ENCODE results near the gene ELL.

ELL gene

DNA sequence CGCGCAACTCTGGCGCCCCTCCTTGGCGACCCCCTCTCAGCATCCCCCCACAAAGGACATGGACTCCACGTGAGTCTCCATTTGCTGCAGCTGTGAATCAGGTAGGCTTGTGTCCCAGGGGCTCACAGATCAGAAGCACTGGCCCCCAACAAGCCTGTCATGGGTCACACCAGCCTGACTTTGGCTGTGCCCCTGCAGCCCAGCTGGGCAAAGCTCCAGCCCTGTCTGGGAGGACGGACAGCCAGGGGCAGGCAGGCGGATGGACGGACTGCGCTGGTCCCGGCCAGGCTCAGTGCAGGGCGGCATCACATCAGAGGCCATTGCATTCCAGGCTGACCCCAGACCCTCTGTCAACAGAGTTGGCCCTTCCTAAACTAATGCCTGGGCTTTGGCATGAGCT is 55.5 kb downstream of the ELL start:
- DNase-seq, result no peak

DNA sequence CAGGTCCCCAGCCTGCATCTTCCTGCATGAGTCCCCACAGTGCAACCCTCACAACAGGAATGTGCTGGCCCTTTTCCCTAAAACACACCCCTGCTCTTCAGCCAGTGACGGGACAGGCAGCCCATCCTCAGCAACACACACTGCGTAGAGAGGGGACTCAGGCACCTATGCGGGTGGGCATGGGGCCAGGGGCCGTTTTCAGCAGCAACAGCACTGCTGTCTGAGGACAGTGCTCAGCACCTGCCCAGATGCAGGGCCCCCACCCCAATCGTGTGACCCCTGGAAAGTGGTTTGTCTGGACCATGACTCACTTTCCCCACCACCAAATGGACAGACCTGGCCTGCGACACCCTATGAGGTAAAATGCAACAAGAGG is 55.9 kb downstream of the ELL start:
- no peak for DNase-seq

DNA sequence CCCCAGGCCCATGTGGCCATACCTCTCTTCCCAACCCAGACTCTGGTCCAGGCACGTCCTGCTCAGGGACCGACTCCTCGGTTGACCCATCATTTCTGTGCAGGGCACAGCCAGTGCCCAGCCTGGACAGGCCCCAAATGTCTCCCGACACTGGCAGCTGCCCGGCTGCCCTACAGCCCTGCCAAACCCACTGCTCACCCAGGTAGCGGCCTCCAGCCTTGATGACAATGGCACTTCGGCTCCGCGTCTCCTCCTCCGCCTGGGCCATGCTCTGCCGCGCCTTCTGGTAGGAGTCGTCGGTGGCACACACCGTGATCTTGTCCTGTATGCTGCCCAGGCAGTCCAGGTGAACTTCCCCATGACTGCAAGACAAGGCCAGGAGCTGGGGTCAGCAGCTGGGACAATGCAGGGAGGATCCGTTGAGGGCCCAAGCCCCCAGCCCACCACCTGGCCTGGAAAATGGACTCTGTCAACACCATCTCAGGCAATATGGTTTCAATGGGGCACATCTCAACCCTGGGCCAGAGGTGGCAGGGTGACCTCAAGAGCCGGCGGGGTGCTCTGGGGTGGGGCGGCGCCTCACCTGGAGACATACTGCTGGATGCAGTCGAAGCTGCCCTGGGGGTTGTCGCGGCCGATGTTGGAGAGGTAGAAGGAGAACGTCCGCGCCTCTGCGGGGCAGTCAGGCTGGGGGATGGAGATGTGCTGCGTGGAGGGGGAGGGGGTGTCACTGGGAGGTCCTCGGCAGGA is 56.5 kb downstream of the ELL start:
- no peak for DNase-seq

DNA sequence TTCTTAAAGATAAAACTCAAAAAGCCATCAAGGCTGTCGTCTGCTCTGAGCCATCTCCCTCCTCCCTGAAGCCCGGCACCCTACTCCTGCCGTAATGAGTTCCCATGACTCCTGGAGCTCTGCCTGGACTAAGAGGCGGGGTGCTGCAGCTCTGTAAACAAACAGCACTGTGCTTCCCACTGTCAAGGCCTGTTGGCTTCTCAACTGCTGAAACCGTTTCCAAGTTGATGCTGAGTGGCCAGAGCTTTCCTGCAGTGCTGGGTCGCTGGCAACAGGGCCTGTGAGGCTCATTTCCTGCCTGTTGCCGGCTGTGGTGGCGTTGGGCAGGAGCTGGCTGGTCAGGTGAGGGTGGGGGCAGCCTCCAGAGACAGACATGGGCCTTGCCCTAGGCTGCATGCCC is 57.2 kb downstream of the ELL start:
- peak; percentile 72 for DNase-seq

DNA sequence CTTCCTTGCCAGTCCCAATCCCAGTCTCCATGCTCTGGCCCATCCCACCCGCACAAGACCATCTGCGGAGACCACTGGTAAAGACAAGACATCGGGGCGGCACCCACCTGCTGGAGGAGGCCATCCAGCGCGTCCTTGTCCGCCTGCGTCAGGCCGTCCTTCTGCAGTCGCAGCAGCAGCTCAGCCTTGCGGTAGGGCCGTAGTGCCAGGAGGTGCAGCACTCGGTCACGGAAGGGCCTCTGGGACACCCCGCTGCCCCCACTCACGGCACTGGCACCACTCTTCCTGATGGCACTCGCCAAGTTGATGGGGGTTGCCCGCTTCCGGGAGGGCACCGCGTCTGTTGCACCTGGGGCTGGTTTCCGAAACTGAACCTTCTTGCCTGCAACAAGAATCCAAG is 60.4 kb downstream of the ELL start:
- DNase-seq, result no peak

DNA sequence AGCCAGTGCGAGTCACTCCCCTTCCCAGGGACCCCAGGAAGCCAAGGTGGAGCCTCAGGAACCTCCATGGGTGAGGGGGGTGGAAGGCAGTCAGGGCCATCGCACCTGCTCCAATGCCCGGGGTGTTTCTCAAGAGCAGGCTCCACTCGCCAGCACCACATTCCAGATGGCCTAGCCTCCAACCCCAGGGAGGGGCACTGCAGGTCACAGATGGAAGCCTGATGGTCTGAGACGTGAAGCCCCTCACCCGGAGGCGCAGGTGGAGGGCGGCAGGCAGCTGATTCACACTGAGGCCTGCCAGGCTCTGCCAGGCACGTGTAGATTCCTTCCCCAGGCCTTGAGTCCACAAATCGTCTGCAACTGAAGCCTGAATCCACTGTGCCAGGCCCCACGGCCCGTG is 61.0 kb downstream of the ELL start:
- DNase-seq, result no peak

DNA sequence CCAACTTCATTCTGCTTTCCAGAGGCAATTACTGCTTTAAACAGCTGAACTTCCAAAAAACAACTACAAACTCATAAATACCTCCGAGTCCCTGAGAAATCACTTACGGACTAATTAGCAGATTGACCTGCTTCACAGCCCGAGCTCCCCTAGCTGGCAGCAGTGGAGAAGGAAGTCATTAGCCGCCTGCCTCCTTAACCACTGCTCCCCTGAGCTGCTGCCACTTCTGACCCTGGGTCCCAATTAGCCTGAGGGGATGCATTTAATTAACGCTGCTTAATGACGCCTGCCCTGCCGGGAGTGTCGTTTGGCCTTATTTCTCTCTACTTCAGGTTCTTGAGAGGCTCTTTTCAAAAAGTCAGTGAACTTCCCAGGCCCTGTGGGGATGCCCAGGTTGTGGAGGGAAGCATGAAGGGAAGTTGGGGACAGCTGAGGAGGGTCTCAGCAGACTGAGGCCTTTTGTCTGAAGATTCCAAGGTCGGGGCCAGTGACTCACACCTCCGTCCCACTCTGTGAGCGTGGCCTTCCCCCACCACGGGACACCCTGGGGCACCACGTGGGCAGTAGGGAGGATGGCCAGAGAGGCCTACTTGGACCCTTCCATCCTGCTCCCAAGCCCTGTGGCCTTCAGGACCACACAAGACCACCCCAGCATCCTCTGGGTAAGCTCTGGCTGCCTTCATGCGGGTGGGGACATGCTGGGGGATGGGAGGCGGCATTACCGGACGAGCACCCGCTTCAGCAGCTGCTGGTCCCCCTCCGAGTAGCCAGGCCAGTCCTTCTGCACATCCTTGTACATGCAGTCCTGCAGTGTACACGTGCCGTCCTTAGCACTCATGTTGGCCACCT is 64.2 kb downstream of the ELL start:
- DNase-seq, result no peak

DNA sequence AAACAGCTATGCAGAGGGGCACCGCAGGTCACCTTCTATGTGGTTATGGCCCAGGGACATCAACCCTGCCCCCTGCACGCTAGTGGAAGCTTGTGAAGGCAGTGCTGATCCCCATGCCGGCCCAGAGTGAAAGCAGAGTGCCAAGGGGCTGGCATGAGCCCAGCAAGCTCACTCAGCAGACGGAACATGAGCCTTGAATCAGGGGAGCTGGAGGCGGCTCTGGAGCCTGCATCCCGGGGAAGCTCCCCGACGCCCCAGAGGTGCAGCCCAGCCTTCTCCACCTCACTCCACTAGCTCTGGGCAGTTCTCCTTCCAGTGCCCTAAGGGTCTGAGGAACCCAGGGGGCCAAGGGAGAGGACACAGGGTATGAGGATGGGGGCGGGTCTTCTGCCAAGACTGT is 64.9 kb downstream of the ELL start:
- peak; percentile 40 for DNase-seq

DNA sequence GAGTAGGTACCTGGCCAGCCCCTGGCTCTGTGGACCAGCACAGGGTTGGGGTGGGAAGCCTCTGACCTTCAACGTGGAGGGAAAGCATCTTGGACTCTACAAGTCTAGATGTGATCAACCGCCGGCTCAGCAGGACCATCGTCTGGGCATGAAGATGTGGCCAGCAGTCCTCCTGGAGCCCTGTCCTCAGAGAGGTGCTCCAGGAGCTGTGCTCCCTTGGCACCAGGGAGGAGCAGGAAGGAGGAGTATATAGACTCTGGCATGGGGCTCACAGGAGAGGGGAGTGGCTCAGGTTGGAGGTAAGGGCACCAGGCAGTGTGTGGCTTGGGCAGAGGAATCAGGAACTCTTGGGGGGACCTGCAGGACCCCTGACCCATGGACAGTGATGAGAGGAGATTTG is 65.6 kb downstream of the ELL start:
- no peak for DNase-seq

DNA sequence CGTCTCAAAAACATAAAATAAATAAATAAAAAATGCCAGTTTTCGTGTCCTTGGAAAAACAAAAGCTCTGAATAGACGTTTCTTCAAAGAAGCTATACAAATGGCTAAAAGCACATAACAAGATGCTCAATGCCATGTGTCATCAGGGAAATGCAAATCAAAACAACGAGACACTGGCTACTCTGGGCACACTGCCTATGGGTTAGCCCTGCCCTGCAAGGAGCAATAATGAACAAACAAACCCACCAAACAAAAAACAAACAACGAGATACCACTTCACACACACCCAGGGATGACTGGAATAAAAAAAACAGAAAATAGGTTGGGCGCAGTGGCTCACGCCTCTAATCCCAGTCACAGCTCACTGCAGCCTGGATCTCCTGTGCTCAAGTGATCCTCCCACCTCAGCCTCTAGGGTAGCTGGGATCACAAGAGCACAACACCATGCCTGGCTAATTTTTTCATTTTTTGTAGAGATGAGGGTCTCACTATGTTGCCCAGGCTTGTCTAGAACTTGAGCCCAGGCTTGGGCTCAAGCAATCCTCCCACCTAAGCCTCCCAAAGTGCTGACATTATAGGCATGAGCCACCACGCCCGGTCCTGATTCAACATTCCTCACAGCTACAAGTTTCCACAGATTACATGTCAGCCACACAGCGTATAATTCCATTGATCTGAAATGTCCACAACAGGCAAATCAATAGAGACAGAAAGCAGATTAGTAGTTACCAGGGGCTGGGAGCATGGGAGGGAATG is 68.4 kb downstream of the ELL start:
- DNase-seq, result no peak

DNA sequence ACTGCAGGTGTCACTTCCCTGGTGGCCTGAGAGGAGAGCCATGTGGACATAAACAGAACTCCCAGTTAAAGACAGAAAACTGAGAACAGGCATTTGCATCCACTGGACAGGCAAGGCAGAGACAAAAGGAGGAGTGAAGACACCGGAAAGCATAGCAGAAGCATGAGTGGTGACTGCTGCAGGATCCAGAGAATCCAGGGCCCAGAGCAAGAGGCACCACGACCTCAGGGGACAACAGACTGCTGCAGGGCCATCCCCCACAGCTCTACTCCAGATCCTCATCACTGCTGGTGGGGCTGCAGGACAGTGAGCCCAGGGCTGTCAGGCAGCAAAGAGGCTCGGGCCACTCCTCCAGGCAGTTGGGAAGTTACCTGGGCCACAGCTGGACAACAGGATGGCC is 69.5 kb downstream of the ELL start:
- no peak for DNase-seq

DNA sequence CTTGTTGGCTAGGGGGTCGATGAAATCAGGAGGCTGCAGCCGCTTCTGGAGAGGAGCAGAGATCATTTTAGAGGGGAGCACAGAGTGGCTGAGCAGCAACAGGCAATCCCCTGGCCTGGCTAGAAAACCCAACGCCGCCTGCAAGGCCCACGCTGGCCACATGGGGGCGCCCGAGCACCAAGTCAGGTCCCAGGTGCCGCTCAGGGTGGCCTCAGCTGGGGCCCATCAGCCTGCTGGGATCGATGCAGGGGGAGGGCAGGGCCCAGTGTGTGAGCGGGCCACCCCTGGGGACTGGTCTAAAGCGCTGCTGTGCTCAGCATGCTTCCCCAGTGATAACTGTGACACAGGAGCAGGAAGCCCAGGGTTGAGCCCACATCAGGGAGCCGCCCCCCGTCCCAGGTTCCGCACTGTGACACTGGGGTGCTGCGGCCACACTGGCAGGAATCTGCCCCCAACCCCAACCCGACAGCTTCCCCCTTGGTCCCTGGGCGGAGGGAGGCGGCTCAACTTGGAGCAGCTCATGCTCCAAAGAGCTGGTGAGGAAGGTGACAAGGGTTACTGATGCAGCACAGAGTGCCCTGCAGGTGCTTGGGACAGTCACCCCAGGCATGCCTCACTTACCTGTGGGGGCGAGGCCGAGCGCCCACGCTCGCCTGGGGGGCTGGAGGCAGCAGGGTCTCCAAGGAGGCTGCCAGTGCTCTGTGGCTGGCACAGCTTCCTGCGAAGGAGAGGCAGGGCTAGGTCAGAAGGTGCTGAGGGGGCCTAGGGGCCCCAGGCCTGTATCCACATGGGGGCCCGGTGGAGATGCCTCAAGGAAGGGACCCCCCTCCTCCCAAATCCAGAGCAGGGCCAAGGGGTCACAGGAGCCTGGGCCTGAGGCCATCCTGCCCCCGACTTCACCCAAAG is 70.7 kb downstream of the ELL start:
- peak; percentile 4 for DNase-seq

DNA sequence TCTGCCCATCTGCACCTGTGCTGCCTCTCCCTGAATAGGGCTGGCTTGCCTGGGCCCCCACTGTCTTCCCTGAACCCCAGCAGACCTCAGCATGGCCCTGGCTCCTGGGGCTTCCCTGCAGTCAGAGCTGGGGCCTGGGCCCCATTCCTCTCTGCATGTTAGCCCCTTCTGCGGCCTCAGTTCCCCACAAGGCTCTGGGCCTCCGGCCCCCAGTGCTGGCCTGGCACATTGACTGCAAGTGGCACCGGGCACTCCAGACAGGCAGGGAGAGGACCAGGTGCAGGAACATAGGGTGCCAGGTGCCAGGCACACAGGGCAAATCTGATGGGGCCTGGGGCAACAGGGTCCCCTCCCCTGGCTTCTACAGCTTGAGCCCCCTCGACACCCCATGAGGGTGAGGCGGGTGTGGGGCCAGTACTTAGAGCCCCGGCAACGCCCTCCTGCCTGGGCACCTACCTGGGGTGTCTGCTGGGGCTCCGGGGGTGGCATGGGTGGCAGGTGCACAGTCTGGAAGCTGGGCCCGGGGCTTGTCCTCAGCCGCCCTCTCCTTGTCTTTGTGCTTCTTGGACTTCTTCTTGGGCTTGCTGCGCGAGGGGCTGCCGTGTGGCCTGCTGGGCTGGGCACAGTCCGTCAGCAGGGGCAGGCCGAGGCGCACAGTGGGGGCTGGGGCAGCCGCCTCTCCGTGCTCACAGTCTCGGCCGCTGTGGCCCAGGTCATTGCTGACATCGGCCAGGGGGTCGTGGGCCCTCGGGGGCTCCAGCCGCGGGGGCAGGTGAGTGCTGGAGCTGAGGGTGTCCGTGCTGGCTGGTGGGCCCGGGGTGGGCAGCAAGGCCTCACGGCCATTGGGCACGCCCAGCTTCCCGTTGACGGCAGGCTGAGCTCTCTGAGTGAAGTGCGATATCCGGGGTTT is 71.6 kb downstream of the ELL start:
- DNase-seq, result no peak

DNA sequence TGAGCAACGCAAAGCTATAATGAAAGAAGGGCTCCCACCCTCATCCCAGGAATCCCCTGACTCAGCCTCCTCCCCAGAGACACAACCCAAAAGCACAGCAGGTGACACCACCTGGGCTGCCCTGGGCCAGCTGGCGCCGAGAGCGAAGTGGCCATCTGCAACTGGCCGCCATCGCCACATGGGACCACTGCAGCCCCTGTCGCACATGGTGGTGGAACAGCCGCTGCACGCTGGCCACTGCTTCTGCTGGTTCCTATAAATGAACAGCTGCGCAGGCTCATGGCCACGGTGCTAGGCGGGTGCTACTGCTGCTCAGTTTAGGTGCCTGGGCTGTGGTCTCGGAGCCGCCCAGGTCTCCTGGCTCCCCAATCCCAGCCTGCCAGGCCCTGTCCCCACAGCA is 72.3 kb downstream of the ELL start:
- no peak for DNase-seq

DNA sequence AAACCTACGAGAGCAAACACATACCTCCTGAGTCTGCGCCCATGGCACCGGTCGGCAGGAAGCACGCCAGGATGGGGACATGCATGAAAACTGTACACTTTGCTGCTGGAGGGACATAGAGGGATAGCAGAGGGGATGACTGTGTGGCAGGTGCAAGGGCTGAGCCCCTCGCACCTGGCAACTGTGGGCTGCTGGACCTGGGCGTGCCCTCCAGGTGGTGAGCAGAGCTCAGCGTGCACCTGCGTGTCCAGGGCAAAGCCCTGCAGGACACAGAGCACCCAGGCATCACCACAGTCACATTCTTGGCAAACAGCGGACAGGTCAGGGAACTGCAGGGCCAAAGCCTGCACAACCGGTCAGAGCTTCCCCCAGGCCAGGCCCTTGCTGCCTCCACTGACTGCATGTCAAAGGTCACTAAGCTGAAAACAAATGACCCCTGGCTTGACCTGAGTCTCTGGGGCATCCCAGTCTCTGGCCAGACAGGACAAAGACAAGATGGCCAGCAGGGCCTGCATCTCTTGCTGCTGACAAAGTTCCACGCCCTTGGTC is 75.0 kb downstream of the ELL start:
- no peak for DNase-seq

DNA sequence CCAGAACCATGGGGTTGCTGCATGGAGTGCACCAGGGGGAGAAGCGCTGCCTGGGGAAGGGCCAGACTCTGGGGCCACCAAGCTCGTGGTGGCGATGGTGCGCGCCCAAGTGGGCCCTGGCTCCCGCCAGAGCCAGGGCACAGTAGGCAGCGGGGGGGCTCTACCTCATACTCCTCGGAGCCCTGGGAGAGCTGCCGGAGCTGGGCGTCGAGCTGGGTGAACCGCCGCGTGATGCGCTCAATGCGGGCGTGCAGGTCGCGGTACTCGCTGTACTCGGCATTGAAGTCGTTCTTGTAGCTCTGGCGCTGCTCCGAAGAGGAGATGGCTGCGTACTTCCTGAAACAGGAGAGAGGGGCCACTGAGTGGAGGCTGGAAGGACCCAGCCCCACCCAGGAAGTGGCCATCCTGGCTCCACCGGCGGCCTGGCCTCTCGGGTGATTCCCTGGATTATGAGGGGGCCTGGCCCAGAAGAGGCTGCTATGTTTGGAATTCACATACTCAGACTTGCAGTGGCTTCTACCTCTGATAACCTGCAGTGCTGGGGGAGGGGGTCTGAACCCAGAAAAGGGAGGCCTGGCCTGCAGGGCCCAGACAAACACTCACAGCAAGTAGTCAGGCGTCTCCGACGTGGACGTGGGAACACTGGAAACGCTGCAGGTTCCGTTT is 75.6 kb downstream of the ELL start:
- DNase-seq, result no peak

DNA sequence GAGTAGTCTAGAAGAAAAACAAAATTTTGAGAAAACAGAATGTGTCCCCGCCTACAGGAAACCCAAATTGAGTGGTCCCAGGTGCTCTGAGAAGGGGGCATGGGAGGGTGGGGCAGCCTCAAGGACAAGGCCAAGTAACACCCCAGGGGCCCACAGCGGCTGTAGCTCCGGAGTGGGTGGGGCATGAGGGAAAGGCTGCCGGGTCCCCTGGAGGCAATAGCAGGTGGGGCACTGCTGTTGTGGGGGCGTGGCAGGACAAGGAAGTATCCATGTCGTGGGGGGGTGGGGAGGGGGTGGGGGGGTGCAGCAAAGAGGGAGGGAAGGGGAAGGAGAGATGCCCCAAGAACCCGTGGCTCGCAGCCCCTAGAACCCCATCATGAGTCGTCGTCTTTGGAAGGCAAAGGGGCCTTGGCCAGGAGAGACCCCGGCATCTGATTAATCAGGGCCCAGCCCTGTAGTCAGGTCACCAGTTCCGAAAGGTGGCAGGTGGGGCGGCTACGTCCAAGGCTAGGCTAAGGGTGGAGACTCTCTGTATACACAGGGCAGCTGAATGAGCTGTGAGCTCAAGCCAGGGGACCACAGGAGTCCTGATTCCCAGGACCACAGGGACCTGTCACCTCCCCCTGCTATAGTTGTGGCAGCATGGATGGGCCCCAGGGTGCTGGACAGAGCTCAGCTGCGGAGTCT is 76.5 kb downstream of the ELL start:
- no peak for DNase-seq

DNA sequence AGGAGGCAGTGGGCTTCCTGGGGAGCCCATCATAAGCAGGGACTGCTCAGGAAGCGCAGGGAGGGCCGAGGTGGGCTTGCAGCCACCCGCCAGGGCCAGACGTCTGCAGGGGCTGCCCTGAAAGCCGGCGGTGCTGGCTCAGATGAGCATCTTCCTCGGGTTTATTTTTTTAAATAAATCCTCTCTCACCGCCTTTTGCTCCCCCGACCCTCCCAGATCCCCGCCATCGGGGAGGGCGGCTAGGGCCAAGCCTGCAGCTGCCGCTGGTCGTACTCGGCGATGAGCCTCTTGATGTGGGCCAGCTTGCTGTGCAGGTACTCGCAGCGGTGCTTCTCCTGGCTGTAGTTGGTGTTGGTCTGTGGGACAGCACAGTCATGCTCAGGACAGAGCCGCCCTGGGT is 77.4 kb downstream of the ELL start:
- no peak for DNase-seq

DNA sequence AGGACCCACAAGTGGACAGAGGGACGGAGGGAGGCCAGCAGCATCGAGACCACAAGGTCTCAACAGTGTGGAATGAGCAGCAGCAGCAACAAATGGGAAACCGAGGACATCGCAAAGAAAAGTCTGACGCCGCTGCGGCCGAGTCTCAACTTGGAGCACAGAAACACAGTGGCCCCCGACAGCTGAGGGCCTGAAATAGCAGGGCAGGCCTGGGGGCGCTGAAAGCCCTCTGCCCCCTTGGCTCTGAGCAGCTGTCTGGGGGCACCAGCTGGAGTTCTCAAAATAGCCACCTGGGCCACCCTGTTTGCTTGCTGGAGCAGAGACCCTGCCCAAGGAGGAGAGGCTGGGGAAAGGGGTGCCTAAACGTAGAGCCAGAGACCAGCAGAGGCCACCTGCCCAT is 78.0 kb downstream of the ELL start:
- DNase-seq, result no peak

DNA sequence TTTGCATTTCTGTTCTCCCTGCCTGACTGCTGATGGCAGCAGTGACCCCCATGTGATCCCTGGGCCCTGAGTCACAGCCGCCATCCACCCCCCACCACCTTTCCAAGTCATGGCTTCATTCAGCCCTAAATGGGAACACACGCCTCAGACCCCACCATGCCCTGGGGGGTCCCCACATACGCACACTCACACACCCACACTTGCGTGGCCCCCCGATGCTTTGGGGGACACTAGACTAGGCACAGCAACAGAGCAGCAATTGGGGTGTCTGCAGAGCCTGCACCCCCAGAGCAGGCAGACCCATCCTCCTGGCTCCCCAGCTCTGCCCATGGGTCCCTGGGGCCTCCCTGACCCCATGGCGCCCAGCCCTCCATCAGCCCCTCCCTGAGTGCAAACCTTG is 78.5 kb downstream of the ELL start:
- no peak for DNase-seq
